G401.6 (cell line): ENCODE data around the gene MAPK8IP3.
A peak's percentile ranks its signal among the peaks of the same experiment; 100 is the strongest.
"Not testable (repeated sequence)": the region's sequence is repeated elsewhere in the genome, so short reads cannot be mapped to it uniquely, and the experiment has no call there.

Source experiments
- FAIRE-seq: peaks from 2 replicates; lab custom pipeline; 2012; peaks lifted over from hg19 to GRCh38; lab: Jason Lieb, UNC

MAPK8IP3 gene

DNA sequence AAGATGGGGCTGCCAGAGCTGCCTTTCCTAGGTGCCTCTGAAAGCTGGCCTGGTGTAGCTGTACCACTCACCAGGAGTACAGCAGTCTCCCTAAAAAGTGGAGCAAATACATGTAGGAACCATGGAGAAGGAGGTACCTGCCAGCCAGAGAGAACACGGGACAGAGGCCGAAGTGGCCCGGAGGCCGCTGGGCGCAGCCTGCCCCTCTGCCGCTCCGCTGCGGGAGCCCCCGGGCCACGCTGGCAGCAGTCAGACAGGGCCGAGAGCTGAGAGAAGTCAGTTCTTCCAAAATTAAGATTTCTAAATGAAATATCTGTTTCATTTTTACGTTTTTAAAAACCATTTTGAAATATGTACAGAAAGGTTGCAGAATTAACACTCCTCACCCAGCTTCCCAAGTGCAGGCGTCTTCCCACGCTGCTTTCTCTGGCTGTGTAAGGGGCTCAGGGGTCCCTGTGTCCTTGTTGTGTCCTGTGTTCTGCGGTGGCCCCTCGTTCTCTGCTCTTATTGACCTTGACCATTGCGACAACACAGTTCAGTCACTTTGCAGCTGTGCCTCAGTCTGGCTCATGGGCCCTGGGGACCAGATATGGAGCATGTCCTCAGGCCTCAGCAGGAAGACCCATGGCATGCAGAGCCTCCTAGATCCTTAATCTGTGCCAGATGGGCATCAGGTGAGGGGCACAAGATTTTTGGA, 5.0 kb downstream of the MAPK8IP3 start:
- FAIRE-seq: no peak

- FAIRE-seq: no peak
Measured at GRCh38 chr16:1712791-1713261, 6.8 kb downstream of the MAPK8IP3 start.

GRCh38 chr16:1713331-1713730, 7.3 kb downstream of the MAPK8IP3 start:
- FAIRE-seq: no peak

DNA sequence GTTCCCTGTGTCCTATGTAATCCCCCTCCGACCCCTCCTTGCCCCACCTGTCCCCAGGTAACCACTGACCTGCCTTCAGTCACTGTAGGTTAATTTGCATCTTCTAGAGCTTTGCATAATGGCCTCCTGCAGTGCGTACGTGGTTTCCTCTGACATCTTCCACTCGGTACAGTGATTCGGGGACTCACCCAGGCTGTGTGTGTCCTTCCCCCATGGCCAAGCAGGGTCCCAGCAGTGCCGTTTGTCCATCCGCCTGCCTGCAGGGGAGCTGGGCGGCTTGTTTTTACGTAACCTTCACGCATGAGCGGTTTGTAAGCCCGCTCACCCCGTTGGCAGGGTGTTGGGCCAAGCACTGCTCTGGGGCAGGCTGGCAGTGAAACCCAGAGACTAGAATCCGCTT, 7.9 kb downstream of the MAPK8IP3 start:
- no peak for FAIRE-seq

GRCh38 chr16:1715220-1715619, 9.2 kb downstream of the MAPK8IP3 start:
- no peak for FAIRE-seq

DNA sequence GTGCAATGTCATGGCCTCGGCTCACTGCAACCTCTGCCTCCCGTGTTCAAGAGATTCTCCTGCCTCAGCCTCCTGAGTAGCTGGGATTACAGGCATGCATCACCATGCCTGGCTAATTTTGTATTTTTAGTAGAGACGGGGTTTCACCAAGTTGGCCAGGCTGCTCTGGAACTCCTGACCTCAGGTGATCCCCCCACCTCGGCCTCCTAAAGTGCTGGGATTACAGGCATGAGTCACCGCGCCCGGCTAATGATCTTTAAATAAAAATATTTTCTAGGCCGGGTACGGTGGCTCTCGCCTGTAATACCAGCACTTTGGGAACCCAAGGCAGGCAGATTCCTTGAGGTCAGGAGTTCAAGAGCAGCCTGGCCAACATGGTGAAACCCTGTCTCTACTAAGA, 12.2 kb downstream of the MAPK8IP3 start:
- FAIRE-seq: not testable (repeated sequence)

DNA sequence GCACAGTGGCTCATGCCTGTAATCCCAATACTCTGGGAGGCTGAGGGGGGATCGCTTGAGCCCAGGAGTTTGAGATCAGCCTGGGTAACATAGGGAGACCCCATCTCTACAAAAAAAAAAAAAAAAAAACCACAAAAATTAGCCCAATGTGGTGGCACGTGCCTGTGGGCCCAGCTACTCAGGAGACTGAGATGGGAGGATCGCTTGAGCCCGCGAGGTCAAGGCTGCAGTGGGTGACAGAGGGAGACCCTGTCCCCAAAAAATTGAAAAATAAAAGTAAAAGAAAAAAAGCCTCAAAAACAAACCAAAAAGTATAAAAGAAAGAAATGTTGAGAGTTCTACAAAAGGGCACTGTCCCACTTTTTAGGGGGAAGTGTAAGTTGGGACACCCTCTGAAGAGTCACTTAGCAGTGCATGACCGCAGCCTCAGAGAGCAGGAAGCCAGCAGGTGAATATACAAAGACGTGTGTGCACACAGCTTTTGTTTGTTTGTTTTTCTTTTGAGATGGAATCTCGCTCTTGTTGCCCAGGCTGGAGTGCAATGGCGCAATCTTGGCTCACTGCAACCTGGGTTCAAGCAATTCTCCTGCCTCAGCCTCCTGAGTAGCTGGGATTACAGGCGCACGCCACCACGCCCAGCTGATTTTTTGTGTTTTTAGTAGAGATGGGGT, 13.7 kb downstream of the MAPK8IP3 start:
- FAIRE-seq: not testable (repeated sequence)

- no peak for FAIRE-seq
Measured at GRCh38 chr16:1721372-1721771, 15.4 kb downstream of the MAPK8IP3 start.

DNA sequence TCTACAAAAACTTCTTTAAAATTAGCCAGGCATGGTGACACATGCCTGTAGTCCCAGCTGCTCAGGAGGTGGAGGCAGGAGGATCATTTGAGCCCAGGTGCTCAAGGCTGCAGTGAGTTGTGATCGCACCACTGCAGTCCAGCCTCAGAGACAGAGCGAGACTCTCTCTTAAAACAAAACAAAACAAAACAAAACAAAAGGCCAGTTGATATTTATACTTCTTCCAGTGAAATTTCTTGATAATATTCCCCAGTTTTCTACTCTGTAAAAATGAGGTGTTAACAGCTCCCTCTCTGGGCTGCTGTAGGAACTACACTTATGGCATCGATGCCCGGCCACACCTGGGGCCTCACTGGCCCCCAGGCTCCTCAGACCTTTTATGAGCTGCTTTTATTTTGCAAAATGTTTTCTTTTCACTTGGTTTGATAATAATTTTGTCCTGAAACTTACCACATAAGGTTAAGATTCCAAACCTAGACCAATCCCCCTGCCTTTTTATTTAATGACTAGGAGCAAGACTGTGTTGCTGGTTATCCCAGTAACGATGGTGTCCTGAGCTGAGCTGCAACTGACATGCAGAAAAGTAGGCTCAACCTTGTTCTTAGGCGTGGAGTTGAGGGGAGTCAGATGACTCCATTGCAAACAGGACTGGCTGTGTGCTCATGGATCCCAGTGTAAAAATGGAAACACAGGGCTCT, 17.6 kb downstream of the MAPK8IP3 start:
- peak; percentile 79 for FAIRE-seq

GRCh38 chr16:1724491-1724890, 18.5 kb downstream of the MAPK8IP3 start:
- no peak for FAIRE-seq

DNA sequence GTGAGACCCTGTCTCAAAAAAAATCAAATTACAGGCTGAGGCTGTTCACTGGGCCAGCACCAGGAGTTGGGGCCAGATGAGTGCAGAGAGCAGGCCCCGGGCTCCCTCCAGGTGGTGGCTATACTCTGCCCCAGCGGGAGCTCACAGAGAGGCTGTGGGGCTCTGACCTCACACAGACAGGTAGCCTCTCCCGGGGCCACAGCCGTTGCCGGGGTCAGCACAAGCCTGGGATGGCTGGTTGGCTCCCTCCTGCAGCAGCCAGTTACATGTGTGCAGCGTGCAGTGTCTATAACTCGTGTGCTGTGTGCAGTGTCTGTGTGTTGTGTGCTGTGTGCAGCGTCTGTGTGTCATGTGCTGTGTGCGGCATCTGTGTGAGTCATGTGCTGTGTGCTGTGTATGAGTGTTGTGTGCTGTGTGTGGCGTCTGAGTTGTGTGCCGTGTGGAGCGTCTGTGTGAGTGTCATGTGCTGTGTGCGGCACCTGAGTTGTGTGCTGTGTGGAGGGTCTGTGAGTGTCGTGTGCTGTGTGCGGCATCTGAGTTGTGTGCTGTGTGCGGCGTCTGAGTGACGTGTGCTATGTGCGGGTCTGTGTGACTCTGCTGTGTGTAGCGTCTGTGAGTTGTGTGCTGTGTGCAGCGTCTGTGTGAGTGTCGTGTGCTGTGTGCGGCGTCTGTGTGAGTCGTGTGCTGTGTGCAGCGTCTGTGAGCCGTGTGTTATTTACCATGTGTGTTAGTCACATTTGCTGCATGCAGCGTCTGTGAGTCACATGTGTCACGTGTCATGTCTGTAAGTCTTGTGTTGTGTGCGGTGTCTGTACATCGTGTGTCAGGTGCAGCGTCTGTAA, 20.9 kb downstream of the MAPK8IP3 start:
- no peak for FAIRE-seq

- no peak for FAIRE-seq
Measured at GRCh38 chr16:1727651-1728624, 21.9 kb downstream of the MAPK8IP3 start.

DNA sequence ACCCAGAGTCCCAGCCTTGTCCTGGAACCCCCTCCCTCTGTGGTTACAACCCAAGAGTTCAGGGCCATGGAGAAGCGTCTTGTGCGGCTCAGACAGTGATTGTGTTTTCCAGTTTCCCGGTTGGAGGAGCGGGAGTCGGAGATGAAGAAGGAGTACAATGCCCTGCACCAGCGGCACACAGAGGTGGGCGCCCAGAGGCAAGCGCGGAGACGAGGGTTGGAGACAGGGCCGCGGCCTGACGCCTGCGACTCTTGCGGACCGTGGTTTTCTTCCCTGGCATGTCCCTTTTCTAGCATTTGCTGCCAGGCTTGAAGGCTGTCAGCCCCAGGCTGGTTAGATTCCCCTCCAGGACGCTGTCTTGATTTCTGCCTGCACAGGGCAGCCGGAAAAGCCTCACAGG, 23.0 kb downstream of the MAPK8IP3 start:
- no peak for FAIRE-seq

DNA sequence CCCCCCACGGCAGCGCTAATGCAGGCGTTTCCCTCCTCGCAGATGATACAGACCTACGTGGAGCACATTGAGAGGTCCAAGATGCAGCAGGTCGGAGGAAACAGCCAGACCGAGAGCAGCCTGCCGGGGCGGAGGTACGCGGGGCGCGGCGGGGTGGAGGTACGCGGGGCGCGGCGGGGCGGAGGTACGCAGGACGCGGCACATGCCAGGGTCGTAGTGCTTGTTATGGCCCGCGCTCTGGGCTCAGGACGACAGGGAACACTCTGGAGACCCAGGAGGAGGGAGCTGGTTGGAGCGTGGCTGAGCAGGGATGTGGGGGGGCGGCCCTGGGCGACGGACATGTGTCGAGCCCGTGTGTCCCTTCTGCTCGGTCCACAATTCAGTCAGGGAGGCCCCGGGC, 23.4 kb downstream of the MAPK8IP3 start:
- no peak for FAIRE-seq

GRCh38 chr16:1731073-1731472, 25.1 kb downstream of the MAPK8IP3 start:
- FAIRE-seq: no peak

- no peak for FAIRE-seq
Measured at GRCh38 chr16:1731603-1732002, 25.6 kb downstream of the MAPK8IP3 start.

DNA sequence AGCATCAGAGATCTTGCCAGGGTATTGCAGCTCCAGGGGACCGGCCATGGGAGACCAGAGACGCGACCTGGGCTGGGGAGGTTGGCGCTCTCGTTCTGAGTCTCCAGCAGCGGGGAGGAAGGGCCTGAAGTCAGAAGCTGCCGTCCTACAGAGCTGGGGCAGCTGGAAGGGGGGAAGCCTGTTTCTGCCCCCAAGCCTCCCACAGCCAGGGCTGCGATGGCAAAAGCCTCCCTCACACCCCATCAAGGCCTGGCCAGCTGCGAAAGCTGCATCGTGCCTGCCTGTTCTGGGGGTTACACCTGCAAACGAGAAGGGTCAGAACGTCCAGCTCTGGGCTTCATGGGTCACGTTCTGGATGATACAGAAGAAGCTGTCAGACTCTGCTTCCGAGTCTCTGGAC, 26.1 kb downstream of the MAPK8IP3 start:
- no peak for FAIRE-seq

GRCh38 chr16:1732551-1732987, 26.6 kb downstream of the MAPK8IP3 start:
- not testable (repeated sequence) for FAIRE-seq

DNA sequence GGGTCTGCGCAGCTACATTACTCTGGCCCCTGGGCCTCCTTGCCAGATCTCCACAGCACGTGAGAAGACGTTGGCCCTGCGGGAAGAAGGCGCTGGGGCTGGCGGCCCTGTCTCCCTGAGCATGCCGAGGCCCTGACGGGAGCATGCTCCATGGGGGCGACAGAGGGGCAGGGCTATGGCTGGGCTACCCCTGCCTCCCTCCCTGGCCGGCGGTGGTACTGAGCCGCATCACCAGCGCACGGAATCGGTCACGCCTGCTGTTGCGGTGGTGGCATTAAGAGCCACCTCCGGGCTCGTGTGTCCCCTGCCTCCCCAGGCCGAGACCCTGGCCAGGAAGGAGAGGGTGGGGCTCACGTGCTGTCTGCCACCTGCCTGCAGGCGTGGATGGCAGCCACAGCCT, 28.1 kb downstream of the MAPK8IP3 start:
- FAIRE-seq: no peak

DNA sequence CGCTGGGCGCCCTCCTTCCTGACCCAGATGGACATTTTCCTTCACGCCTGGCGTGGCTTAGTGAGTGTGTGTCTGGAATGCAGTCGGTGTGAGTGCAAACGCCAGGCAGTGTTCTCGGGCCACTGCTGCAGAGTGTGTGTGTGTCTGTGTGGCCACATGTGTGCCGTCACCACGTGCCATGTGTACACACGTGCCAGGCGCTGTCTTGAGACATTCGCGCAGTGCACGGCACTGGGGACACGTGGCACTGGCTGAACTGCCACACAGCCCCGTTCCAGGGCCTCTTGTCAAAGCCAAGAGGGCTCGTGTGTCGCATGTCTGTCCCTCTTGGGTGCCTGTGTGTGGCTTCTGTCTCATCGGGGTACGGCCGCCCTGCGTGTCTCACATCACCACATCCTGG, 28.8 kb downstream of the MAPK8IP3 start:
- no peak for FAIRE-seq

- no peak for FAIRE-seq
Measured at GRCh38 chr16:1740234-1740633, 34.2 kb downstream of the MAPK8IP3 start.
